Muscle layer of colon (tissue), 2 donors: ENCODE results near the gene SYNE1.

Experiments
- H3K27ac ChIP-seq: one replicate; pipeline ENCODE4 v1.7.0; 2013; ENCODE audit warnings: low read depth, mild to moderate bottlenecking, low read length, moderate library complexity
- H3K27me3 ChIP-seq, 2 donors: one replicate each; pipeline ENCODE4 v1.7.0; 2013; ENCODE audit warnings: low read length in 2 of 2, mild to moderate bottlenecking in 2 of 2; ENCODE audit not compliant: insufficient read depth in 2 of 2, control insufficient read depth in 1 of 2
- H3K36me3 ChIP-seq: one replicate; pipeline ENCODE4 v1.7.0; 2013; ENCODE audit warnings: mild to moderate bottlenecking, low read length; ENCODE audit not compliant: insufficient read depth
- H3K4me1 ChIP-seq: one replicate; pipeline ENCODE4 v1.7.0; 2013; ENCODE audit warnings: mild to moderate bottlenecking, low read length; ENCODE audit not compliant: insufficient read depth
- H3K4me3 ChIP-seq, 2 donors: one replicate each; pipeline ENCODE4 v1.7.0; 2013; ENCODE audit warnings: low read length in 2 of 2, low read depth in 1 of 2, mild to moderate bottlenecking in 1 of 2, moderate library complexity in 1 of 2
- H3K9ac ChIP-seq: one replicate; pipeline ENCODE4 v1.7.0; 2013; ENCODE audit warnings: low read length
- H3K9me3 ChIP-seq: one replicate; pipeline ENCODE4 v1.7.0; 2013; ENCODE audit warnings: mild to moderate bottlenecking, low read length
- donor health status: abdominal sarcoma.
- donor health status: Adenocarcinoma of cecum.

SYNE1 gene

GRCh38 chr6:152184573-152184916 lies 452.6 kb downstream of the SYNE1 start:
- no peak overlapping the region for H3K4me3 ChIP-seq
- no peak overlapping the region for H3K27ac ChIP-seq
- H3K9ac ChIP-seq, result no peak overlapping the region
- H3K4me1 ChIP-seq, result no peaks in the 10 kb centered on the region
- H3K27me3 ChIP-seq, result no peaks in the 10 kb centered on the region
- H3K9me3 ChIP-seq, result no peaks in the 10 kb centered on the region
- peaks cover 11% of the 10 kb centered on the region for H3K36me3 ChIP-seq

DNA sequence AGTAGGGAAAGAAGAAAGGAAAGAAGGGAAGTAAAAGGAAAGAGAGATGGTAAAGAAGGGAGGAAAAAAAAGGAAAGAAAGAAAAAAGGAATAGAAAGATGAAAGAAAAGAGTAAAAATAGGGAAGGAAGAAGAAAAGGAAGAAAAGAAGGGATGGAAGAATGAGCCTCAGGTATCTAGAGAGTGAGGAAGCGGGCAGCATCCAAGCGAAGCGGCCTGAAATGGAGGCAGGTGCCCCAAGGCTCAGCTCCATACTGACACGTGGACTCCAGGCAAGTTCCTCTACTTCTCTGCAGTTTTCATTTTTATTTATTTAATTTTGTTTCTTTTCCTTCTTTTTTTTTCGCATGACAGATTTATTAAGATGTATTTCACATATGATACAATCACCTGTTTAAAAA lies 456.6 kb downstream of the SYNE1 start:
- no peak overlapping the region for H3K4me3 ChIP-seq
- H3K4me1 ChIP-seq, result no peaks in the 10 kb centered on the region
- H3K36me3 ChIP-seq, result peaks cover 17% of the 10 kb centered on the region
- no peak overlapping the region for H3K9ac ChIP-seq
- no peak overlapping the region for H3K27ac ChIP-seq
- H3K27me3 ChIP-seq, result no peaks in the 10 kb centered on the region
- H3K9me3 ChIP-seq, result no peaks in the 10 kb centered on the region

GRCh38 chr6:152176268-152176667 lies 460.9 kb downstream of the SYNE1 start:
- Histone ChIP-seq H3K27me3 (no peaks in the 10 kb centered on the region), H3K36me3 (peaks cover 35% of the 10 kb centered on the region), H3K4me1 (no peaks in the 10 kb centered on the region), H3K4me3 (no peak overlapping the region), H3K9me3 (no peaks in the 10 kb centered on the region), H3K27ac (no peak overlapping the region), H3K9ac (no peak overlapping the region)

DNA sequence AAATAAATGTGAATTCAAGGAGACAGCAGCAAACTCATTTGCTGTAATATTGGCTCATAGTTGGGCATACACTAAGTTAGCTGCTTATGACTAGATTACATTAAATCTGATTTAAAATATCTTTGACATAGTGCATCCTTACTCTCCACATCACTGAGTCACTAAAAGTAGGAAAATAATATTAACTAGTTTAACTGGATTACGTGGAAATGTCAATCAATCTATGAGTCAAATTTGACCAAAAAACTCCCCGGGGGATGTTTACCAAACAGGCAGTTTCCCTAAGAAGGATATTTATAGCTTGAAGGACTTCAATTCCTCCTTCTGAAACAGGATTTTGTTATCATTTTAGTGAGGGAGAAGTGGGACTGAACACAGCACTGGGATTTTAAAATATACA lies 463.2 kb downstream of the SYNE1 start:
- Histone ChIP-seq H3K4me3 (no peak overlapping the region), H3K9ac (no peak overlapping the region), H3K9me3 (no peaks in the 10 kb centered on the region), H3K27me3 (no peaks in the 10 kb centered on the region), H3K27ac (no peak overlapping the region), H3K36me3 (peaks cover 31% of the 10 kb centered on the region), H3K4me1 (no peaks in the 10 kb centered on the region)

DNA sequence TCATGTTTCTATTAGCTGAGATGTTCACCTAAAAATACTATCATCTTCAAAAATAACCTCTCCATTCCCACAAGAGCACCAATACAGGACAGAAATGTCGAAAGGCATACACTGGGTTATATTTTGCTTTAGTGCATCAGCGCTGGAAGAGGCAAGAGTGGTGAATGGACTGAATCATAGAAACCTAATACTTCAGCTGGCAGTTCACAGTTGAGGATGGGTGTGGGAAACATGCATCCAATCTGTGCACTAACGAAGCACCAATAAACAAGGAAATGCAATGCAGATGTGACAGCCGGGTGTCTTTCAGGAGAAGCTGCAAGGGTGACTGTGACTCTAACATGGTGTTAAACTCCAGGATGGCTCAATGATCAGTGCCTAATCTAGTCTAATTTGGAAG lies 463.8 kb downstream of the SYNE1 start:
- no peak overlapping the region for H3K27ac ChIP-seq
- peaks cover 26% of the 10 kb centered on the region for H3K36me3 ChIP-seq
- no peak overlapping the region for H3K4me3 ChIP-seq
- H3K9me3 ChIP-seq, result no peaks in the 10 kb centered on the region
- no peaks in the 10 kb centered on the region for H3K27me3 ChIP-seq
- H3K9ac ChIP-seq, result no peak overlapping the region
- no peaks in the 10 kb centered on the region for H3K4me1 ChIP-seq

DNA sequence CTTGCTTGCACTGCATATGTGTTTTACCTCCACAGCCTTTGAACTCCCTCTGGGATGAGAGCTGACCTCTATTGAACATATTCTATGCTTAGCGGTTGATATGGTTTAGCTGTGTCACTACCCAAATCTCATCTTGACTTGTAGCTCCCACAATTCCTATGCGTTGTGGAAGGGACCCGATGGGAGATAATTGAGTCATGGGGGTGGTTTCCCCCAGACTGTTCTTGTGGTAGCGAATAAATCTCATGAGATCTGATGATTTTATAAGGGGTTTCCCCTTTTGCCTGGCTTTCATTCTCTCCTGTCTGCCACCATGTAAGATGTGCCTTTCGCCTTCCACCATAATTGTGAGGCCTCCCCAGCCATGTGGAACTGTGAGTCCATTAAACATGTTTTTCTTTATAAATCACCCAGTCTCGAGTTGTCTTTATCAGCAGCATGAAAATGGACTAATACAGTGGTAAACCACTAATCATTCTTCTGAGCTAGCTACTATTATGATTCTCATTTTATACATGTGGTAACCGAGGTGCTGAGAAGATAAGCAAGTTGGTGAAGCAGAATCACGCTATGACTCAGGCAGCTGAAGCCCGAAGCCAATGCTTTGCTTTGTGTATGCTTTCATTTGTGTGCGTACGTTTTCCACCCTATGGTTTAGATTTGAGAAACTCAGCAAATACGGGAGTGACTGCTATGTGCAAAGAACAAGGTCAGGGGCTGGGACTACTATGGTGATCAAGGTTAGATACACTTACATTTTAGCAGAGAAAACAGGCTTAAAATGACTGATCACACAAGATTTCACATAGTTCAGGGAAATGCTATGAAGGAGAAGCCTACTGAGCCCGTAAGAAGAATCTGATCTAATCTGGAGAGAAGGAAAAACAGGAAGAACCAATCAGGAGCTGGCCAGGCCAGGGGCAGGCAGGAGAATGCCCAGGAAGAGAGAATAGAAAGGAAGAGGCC lies 466.2 kb downstream of the SYNE1 start:
- H3K27ac ChIP-seq, result no peak overlapping the region
- H3K4me1 ChIP-seq, result no peaks in the 10 kb centered on the region
- no peak overlapping the region for H3K4me3 ChIP-seq
- no peaks in the 10 kb centered on the region for H3K9me3 ChIP-seq
- H3K9ac ChIP-seq, result no peak overlapping the region
- H3K36me3 ChIP-seq, result peaks cover 23% of the 10 kb centered on the region
- H3K27me3 ChIP-seq, result no peaks in the 10 kb centered on the region

DNA sequence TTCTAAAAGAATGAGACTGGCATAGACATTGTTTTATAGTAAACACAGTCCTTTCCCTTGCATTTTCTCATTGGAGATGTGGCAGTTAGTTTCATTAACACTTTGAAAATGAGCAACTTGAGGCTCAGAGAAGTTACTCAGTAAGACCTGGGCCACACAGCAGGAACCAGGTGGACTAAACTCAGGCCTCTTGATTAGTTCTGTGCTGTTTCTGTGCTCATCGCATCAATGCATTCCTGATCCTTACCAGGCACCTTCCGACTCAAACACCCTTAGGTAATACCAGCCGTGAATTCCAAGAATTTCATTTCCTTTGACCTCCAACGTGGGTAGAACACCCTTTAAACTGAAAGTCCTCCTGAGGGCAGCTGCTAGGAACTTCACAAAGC lies 466.9 kb downstream of the SYNE1 start:
- Histone ChIP-seq H3K27ac (no peak overlapping the region), H3K36me3 (peaks cover 22% of the 10 kb centered on the region), H3K9ac (no peak overlapping the region), H3K27me3 (no peaks in the 10 kb centered on the region), H3K4me3 (no peak overlapping the region), H3K9me3 (no peaks in the 10 kb centered on the region), H3K4me1 (no peaks in the 10 kb centered on the region)

DNA sequence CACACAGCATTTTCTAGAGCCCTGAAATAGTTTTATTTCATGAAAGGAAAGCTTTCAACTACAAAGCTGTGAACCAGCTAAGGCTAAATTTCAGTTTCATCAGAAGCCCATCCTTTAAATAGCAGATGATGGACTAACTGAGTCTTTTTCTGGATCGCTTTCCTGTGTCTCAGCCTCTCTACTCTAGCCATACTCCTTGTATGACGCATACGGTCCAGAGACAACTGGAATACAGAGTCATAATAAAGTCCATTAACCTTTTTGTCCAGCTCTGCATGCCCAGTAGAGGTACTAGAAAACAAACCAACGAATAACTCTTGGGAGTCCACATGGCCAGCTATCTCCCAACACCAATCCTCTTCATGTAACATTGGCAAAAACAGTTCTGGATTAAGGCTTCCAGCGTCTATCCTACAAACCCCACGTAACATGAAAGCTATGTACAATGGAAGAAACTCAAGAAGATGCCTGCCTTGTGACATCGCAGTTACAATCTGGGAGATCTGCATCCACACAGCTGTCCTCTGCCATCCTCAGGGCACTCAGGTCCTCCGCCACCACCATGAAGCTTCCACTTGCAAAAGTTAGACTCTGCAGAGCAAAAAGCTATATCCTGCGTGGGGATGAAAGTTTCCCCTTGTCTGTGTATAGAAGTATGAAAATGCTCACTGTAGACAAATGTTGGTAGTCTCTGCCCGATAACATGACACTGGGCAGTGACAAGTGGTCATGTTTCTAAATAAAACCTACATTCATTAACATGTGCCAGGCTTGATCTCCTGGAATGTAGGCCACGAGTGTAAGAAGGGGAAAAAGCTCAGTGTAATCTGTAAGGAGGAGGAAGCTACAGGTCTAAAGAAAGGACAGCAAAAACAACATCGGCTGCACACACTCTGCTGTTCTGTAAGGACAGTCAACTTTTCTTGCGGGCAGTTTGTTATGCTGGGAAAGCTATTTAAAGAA lies 469.2 kb downstream of the SYNE1 start:
- Histone ChIP-seq H3K9me3 (no peaks in the 10 kb centered on the region), H3K27ac (no peak overlapping the region), H3K27me3 (no peaks in the 10 kb centered on the region), H3K36me3 (peaks cover 15% of the 10 kb centered on the region), H3K4me1 (no peaks in the 10 kb centered on the region), H3K9ac (no peak overlapping the region), H3K4me3 (no peak overlapping the region)

- Histone ChIP-seq H3K27me3 (no peaks in the 10 kb centered on the region), H3K9me3 (no peaks in the 10 kb centered on the region), H3K36me3 (peaks cover 15% of the 10 kb centered on the region), H3K4me1 (no peaks in the 10 kb centered on the region), H3K4me3 (no peak overlapping the region), H3K27ac (no peak overlapping the region), H3K9ac (no peak overlapping the region)
These were observed 470.3 kb downstream of the SYNE1 start for GRCh38 chr6:152166897-152167296.

DNA sequence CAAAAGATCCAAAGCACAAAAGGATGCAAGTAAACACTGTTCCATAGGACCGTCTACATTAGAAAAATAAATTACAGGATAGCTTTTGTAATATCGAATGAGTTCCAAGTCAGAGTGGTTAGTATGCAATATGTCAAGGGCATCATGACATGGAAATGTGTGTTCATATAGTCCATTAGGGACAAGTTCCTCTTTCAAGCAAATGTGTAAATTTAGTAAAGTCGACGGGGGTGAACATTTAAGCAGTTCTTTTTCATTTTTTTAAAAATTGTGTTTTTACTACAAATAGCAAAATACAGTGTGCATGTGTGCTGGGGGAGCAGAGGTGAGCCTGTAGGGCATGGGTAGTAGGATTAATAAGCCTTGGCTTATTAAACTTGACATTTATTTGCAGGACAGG lies 470.7 kb downstream of the SYNE1 start:
- Histone ChIP-seq H3K36me3 (peaks cover 15% of the 10 kb centered on the region), H3K27me3 (no peaks in the 10 kb centered on the region), H3K9ac (no peak overlapping the region), H3K4me1 (no peaks in the 10 kb centered on the region), H3K27ac (no peak overlapping the region), H3K9me3 (no peaks in the 10 kb centered on the region), H3K4me3 (no peak overlapping the region)

- peaks cover 15% of the 10 kb centered on the region for H3K36me3 ChIP-seq
- no peak overlapping the region for H3K9ac ChIP-seq
- no peak overlapping the region for H3K4me3 ChIP-seq
- no peaks in the 10 kb centered on the region for H3K4me1 ChIP-seq
- no peaks in the 10 kb centered on the region for H3K9me3 ChIP-seq
- H3K27me3 ChIP-seq, result no peaks in the 10 kb centered on the region
- H3K27ac ChIP-seq, result no peak overlapping the region
These were observed 472.2 kb downstream of the SYNE1 start for GRCh38 chr6:152164957-152165356.
